ENCODE data around the gene SCAF8. TPM values are rescaled to one million over a fixed set of nuclear protein-coding genes. Genes with fewer than 3 reads are reported as not detected.

The SCAF8 gene
- total and polyA plus RNA-seq, 2 of the 4 experiments (the other 2 are of a cell fraction), result 16.1 to 23.5 TPM

DNA sequence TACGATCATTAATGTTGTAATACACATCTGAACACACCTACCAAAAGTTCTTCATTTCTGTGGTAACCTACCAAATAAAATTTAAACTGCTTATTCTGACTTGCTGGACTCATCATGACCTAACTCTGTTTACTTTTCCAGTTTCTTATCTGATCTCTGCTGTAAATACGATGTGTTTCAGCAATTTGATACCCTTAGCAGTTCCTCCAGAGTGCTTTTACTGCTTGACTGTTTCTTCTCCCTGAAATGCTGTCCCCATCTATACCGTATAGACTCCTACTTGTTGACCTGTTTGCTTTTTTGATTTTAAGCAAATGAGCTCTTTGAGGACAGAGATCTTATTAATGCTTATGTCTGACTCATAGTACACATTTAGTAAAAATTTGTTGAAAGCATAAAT is 119.5 kb downstream of the SCAF8 start:
- in situ Hi-C loops (cut with MboI; ENCODE audit: low sequenced_read_pairs) (no loop called here), intact Hi-C loops (cut with micrococcal nuclease) (no loop called here), dilution Hi-C loops (cut with HindIII; ENCODE audit: low sequenced_read_pairs, unreplicated experiment) (no loop called here)
- Histone ChIP-seq H3K27ac (ENCODE audit: insufficient read depth, low read length) (peak overlapping the region; percentile 7; the same call in 1 of the 2 replicates), H3K9me1 (ENCODE audit: insufficient read depth, low read length) (peaks cover 9% of the 10 kb centered on the region), H4K8ac (ENCODE audit: low read depth in 2 of 2, low read length in 2 of 2) (no peak overlapping the region), H4K5ac (ENCODE audit: low read depth, low read length) (no peak overlapping the region), H3K4me1 (ENCODE audit: control insufficient read depth, insufficient read depth, low read length) (peaks cover 6% of the 10 kb centered on the region), H3K27me3 (ENCODE audit: control insufficient read depth, insufficient read depth, low read length) (no peaks in the 10 kb centered on the region), H2BK15ac (ENCODE audit: low read depth, low read length) (no peak overlapping the region), H2AK9ac (replicated peaks; ENCODE audit: low read depth, low read length, poor library complexity) (no peak overlapping the region), H2BK120ac (ENCODE audit: low read depth, low read length) (no peak overlapping the region), H3K36me3 (ENCODE audit: control insufficient read depth, insufficient read depth, low read length) (no peaks in the 10 kb centered on the region; the same call in 1 of the 2 replicates), H3K9me3 (ENCODE audit: control insufficient read depth, insufficient read depth, low read length) (no peaks in the 10 kb centered on the region), H3K23ac (ENCODE audit: low read depth, low read length) (no peak overlapping the region), H2AFZ (replicated peaks; ENCODE audit: low read length, poor library complexity) (no peak overlapping the region), H2BK20ac (ENCODE audit: low read depth, low read length) (no peak overlapping the region), H3K14ac (replicated peaks; ENCODE audit: low read depth, low read length) (0 out of 2 replicates have a peak overlapping the region, but pooled peaks have one; percentile 42), H3K4me2 (ENCODE audit: low read depth, low read length) (peak overlapping the region; percentile 53), H4K20me1 (ENCODE audit: insufficient read depth, low read length) (peaks cover 42% of the 10 kb centered on the region; the same call in 1 of the 2 replicates), H2AK5ac (ENCODE audit: low read depth, low read length) (no peak overlapping the region), H3K9ac (ENCODE audit: low read depth, low read length) (no peak overlapping the region), H2BK5ac (ENCODE audit: low read depth, low read length, poor library complexity, severe bottlenecking) (no peak overlapping the region), H3K79me1 (ENCODE audit: low read depth in 1 of 2, low read length in 2 of 2) (peaks cover 40 to 64% of the 10 kb centered on the region in 2 experiments), H4K91ac (ENCODE audit: insufficient read depth, low read depth, low read length) (no peak overlapping the region), H3K4me3 (ENCODE audit: insufficient read depth, low read depth, low read length) (no peak overlapping the region), H3K56ac (ENCODE audit: extremely low read depth, insufficient read depth, low read length) (no peak overlapping the region), H3K18ac (ENCODE audit: low read depth, low read length) (no peak overlapping the region), H3K4ac (ENCODE audit: low read depth, low read length) (no peak overlapping the region)
- CTCF ChIA-PET, result interaction anchor here (0.6 to 1.1 kb wide), 4 partner anchors 10 to 235 kb away, joined by 3 to 4 read pairs (median 3); no protein-coding TSS in a partner anchor
- no TSS peak for BruUV-seq (replicated peaks)
- ATAC-seq (ENCODE audit: low read depth), result peak; percentile 88
- 0% methylated on average over 1 of the region's 3 CpGs; no CpG with 5 or more reads in 1 of the 2 experiments for WGBS, 2 experiments (ENCODE audit: extremely low coverage in 2 of 2, insufficient read length in 1 of 2)
- POLR2A ChIA-PET (ENCODE audit: unreplicated experiment), result interaction anchor here (0.5 to 0.6 kb wide), 2 partner anchors 9 to 158 kb away, joined by 3 to 4 read pairs; no protein-coding TSS in a partner anchor
- TF ChIP-seq RAD21 (IDR thresholded peaks at IDR 0.05; ENCODE audit: low read length) (no peak), NFE2L2 (IDR thresholded peaks at IDR 0.05; ENCODE audit: low read depth, low read length) (no peak), MAZ (IDR thresholded peaks at IDR 0.05; ENCODE audit: borderline replicate concordance, low read depth, low read length) (no peak), RFX5 (IDR thresholded peaks at IDR 0.05; ENCODE audit: low read depth, low read length) (no peak), BHLHE40 (IDR thresholded peaks at IDR 0.05; ENCODE audit: low read depth, low read length) (no peak), CHD1 (IDR thresholded peaks at IDR 0.05; ENCODE audit: low read depth, low read length) (no peak)
- peak; percentile 84 for DNase-seq
